HCT116 (cell line): ENCODE results near the gene RBBP8NL. TPM values are rescaled to one million over a fixed set of nuclear protein-coding genes. Genes with fewer than 3 reads are reported as not detected.

Experiments used
- ATAC-seq: fragments of 200-7000 bp; cut with Tn5 transposase; 2 replicates; pipeline ENCODE4 v1.9.1; 2020; ENCODE audit warnings: mild to moderate bottlenecking, moderate library complexity
- BruUV-seq: library from RNA; stranded (reverse); fragments of 400-500 nt; replicated peaks from 2 replicates; lab custom pipeline; 2021; lab: Mats Ljungman, UMichigan
- CTCF ChIA-PET: fragments of 300-600 bp; sonication (Branson Sonifier 250); formaldehyde crosslinking; loops from one replicate; lab custom pipeline; 2021; ENCODE audit warnings: antibody characterized with exemption; lab: Charles Lee
- POLR2A ChIA-PET: fragments of 300-600, 350-600 bp; sonication (Branson Sonifier 250); formaldehyde crosslinking; loops from one replicate; lab custom pipeline; 2021; ENCODE audit warnings: antibody characterized with exemption; lab: Charles Lee
- RAD21 ChIA-PET, 2 experiments: fragments of 300-600 bp; sonication (Branson Sonifier 250); formaldehyde crosslinking; loops; one replicate each; lab custom pipeline; 2023; ENCODE audit warnings: low total read pairs in 2 of 2; ENCODE audit not compliant: uncharacterized antibody in 2 of 2, unreplicated experiment in 2 of 2, low non-redundant PET in 1 of 2; lab: Charles Lee
- DNase-seq: peaks from one replicate; pipeline ENCODE4 v3.0.0-alpha.2; 2010; ENCODE audit warnings: low read depth, low spot score
- H2AFZ ChIP-seq: fragments of 200-600 bp; shearing (Covaris generic), sonication (generic); 2 replicates; pipeline ENCODE4 v1.6.1; 2017; ENCODE audit warnings: low read depth, mixed run types, mixed read lengths, antibody characterized with exemption, low read length; ENCODE audit not compliant: poor library complexity, severe bottlenecking
- H3K27ac ChIP-seq: 2 replicates; pipeline ENCODE4 v1.5.1; 2012; ENCODE audit warnings: low read depth, low read length
- H3K27me3 ChIP-seq: fragments of 200-600 bp; sonication (generic); 2 replicates; pipeline ENCODE4 v1.6.1; 2016; ENCODE audit warnings: mixed run types, low read length, mixed read lengths; ENCODE audit not compliant: insufficient read depth
- H3K36me3 ChIP-seq, 2 experiments: fragments of 200-500 bp in 1 of 2; fragments of 200-600 bp in 1 of 2; sonication (Bioruptor generic) in 1 of 2; sonication (generic) in 1 of 2; 2 replicates each; pipeline versions ENCODE4 v1.5.1 to v1.6.1; 2014 to 2016; ENCODE audit warnings: low read length in 2 of 2, inconsistent platforms in 1 of 2, mixed read lengths in 1 of 2, mixed run types in 1 of 2; ENCODE audit not compliant: insufficient read depth in 2 of 2, control insufficient read depth in 1 of 2
- H3K4me1 ChIP-seq, 2 experiments: fragments of 200-600 bp in 1 of 2; sonication (generic) in 1 of 2; 2 replicates each; pipeline versions ENCODE4 v1.5.1 to v1.6.1; 2012 to 2017; ENCODE audit warnings: low read length in 2 of 2, inconsistent platforms in 1 of 2, mild to moderate bottlenecking in 1 of 2, mixed read lengths in 1 of 2, mixed run types in 1 of 2, moderate library complexity in 1 of 2; ENCODE audit not compliant: insufficient read depth in 2 of 2, control insufficient read depth in 1 of 2
- H3K4me2 ChIP-seq: fragments of 200-600 bp; sonication (generic); 2 replicates; pipeline ENCODE4 v1.6.1; 2017; ENCODE audit warnings: mixed run types, low read length, mixed read lengths
- H3K4me3 ChIP-seq, 2 experiments: fragments of 200-600 bp in 1 of 2; sonication (generic) in 1 of 2; replicated peaks in 1 of 2; 2 replicates each; pipeline ENCODE4 v1.5.1; 2011 to 2016; ENCODE audit warnings: low read length in 2 of 2, control low read depth in 1 of 2, low read depth in 1 of 2, mild to moderate bottlenecking in 1 of 2, mixed read lengths in 1 of 2, mixed run types in 1 of 2
- H3K79me2 ChIP-seq: fragments of 200-600 bp; sonication (generic); 2 replicates; pipeline ENCODE4 v1.6.1; 2017; ENCODE audit warnings: mild to moderate bottlenecking, mixed run types, low read length, moderate library complexity, mixed read lengths; ENCODE audit not compliant: insufficient read depth
- H3K9ac ChIP-seq: fragments of 200-600 bp; sonication (generic); 2 replicates; pipeline ENCODE4 v1.6.1; 2016; ENCODE audit warnings: low read length, mixed read lengths
- H3K9me2 ChIP-seq: fragments of 200-600 bp; sonication (generic), shearing (Covaris generic); 2 replicates; pipeline ENCODE4 v1.6.1; 2017; ENCODE audit warnings: mixed run types, mild to moderate bottlenecking, moderate library complexity; ENCODE audit not compliant: insufficient read depth
- H3K9me3 ChIP-seq, 2 experiments: fragments of 200-500 bp in 1 of 2; fragments of 200-600 bp in 1 of 2; sonication (Bioruptor generic) in 1 of 2; sonication (generic) in 1 of 2; 2 replicates each; pipeline ENCODE4 v1.6.1; 2014 to 2017; ENCODE audit warnings: low read length in 2 of 2, mixed read lengths in 2 of 2, inconsistent platforms in 1 of 2, low read depth in 1 of 2, mild to moderate bottlenecking in 1 of 2, mixed run types in 1 of 2, moderate library complexity in 1 of 2; ENCODE audit not compliant: control insufficient read depth in 1 of 2, insufficient read depth in 1 of 2
- H4K20me1 ChIP-seq: fragments of 200-600 bp; sonication (generic), shearing (Covaris generic); 2 replicates; pipeline ENCODE4 v1.6.1; 2017; ENCODE audit warnings: mixed run types, mild to moderate bottlenecking, moderate library complexity; ENCODE audit not compliant: insufficient read depth
- CBX3 ChIP-seq: IDR thresholded peaks from 2 replicates; pipeline ENCODE4 v1.6.1; 2012; ENCODE audit warnings: low read depth
- CEBPB ChIP-seq: IDR thresholded peaks from 2 replicates; pipeline ENCODE4 v1.6.1; 2012; ENCODE audit warnings: low read depth
- CTCF ChIP-seq, 3 experiments: fragments of 200-600 bp in 1 of 3; sonication (generic) in 1 of 3; IDR thresholded peaks in 2 of 3; conservative IDR thresholded peaks in 1 of 3; 2 replicates each; pipeline ENCODE4 v1.5.1; 2012 to 2017; ENCODE audit warnings: low read depth in 2 of 3, low read length in 2 of 3, antibody characterized with exemption in 1 of 3, borderline replicate concordance in 1 of 3, control low read depth in 1 of 3, mild to moderate bottlenecking in 1 of 3, mixed read lengths in 1 of 3, mixed run types in 1 of 3, moderate library complexity in 1 of 3; ENCODE audit not compliant: insufficient read depth in 1 of 3
- EGR1 ChIP-seq: IDR thresholded peaks from 2 replicates; pipeline ENCODE4 v1.6.1; 2012; ENCODE audit warnings: low read depth
- ELF1 ChIP-seq: IDR thresholded peaks from 2 replicates; pipeline ENCODE4 v1.6.1; 2012; ENCODE audit warnings: low read depth, borderline replicate concordance
- EZH2 ChIP-seq: fragments of 200-600 bp; sonication (generic); IDR thresholded peaks from 2 replicates; pipeline ENCODE4 v1.6.1; 2017; ENCODE audit warnings: antibody characterized with exemption, mixed run types
- EZH2phosphoT487 ChIP-seq: fragments of 200-600 bp; IDR thresholded peaks from 2 replicates; pipeline ENCODE4 v1.6.1; 2018; ENCODE audit warnings: antibody characterized with exemption, borderline replicate concordance
- FOSL1 ChIP-seq: IDR thresholded peaks from 2 replicates; pipeline ENCODE4 v1.6.1; 2012; ENCODE audit warnings: low read depth
- MAX ChIP-seq: IDR thresholded peaks from 2 replicates; pipeline ENCODE4 v1.6.1; 2012
- POLR2A ChIP-seq: IDR thresholded peaks from 2 replicates; pipeline ENCODE4 v1.7.0; 2011; ENCODE audit warnings: borderline replicate concordance; ENCODE audit not compliant: insufficient read depth, insufficient read length; ENCODE audit errors: extremely low read depth
- POLR2AphosphoS5 ChIP-seq: IDR thresholded peaks from 2 replicates; pipeline ENCODE4 v1.6.1; 2011; ENCODE audit warnings: mild to moderate bottlenecking, low read depth, low read length, moderate library complexity
- RAD21 ChIP-seq: IDR thresholded peaks from 2 replicates; pipeline ENCODE4 v1.6.1; 2012; ENCODE audit warnings: low read depth, mild to moderate bottlenecking
- SIN3A ChIP-seq: IDR thresholded peaks from 2 replicates; pipeline ENCODE4 v1.6.1; 2012; ENCODE audit warnings: low read depth
- SP1 ChIP-seq: IDR thresholded peaks from 2 replicates; pipeline ENCODE4 v1.6.1; 2012; ENCODE audit warnings: low read depth
- ZFX ChIP-seq: fragments of 450-650 bp; IDR thresholded peaks from 2 replicates; pipeline ENCODE4 v1.6.1; 2017
- ZNF274 ChIP-seq: fragments of 200-500 bp; sonication (Bioruptor generic); IDR thresholded peaks from 2 replicates; pipeline ENCODE4 v1.6.1; 2014; ENCODE audit warnings: mild to moderate bottlenecking, low read depth, low read length, inconsistent platforms
- intact Hi-C: fragments of 100-400 bp; cut with micrococcal nuclease; formaldehyde crosslinking; loops from 2 replicates; pipeline ENCODE4 v1.10.0; 2022
- total RNA-seq: library from RNA; stranded (reverse); gene quantifications from one replicate; pipeline ENCODE4 v1.2.1, GENCODE V29; 2021; ENCODE audit not compliant: unreplicated experiment
- TF ChIP-seq, protein P1 (sequence below): IDR thresholded peaks from 2 replicates; pipeline ENCODE4 v1.6.1; 2012; ENCODE audit warnings: low read depth
- TF ChIP-seq, protein P2 (sequence below): IDR thresholded peaks from 2 replicates; pipeline ENCODE4 v1.6.1; 2011; ENCODE audit warnings: mild to moderate bottlenecking, low read length, moderate library complexity; ENCODE audit not compliant: insufficient replicate concordance; ENCODE audit errors: extremely low read depth

The RBBP8NL gene
- total RNA-seq, 1 experiment from 2014 or later = 0.59 TPM

DNA sequence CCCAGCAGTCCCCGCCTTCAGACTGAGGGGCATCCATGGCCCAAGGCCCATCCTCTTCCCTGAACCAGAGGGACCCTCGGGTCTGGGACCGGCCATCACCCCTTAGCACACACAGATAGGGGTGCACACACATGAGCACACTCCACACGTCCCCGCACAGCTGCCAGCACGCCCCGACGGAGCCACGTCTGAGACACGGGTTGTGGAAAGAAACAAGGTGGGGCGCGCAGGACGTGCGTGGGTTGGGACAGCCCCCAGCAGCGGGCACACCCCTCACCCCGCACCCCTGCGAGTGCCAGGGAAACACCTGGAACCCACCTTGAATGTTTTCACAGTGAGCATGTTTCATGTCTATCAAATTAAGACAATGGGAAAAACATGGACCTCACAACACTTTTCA is 42.0 kb upstream of the RBBP8NL start:
- no TSS peak for BruUV-seq
- H3K27ac ChIP-seq = no peak overlapping the region
- ChIA-PET RAD21 (no interaction called here), CTCF (no interaction called here), POLR2A (no interaction called here)
- ATAC-seq = no peak
- no peak overlapping the region for H3K9ac ChIP-seq
- H3K9me2 ChIP-seq = no peaks in the 10 kb centered on the region
- H3K9me3 ChIP-seq = no peaks in the 10 kb centered on the region
- no peak overlapping the region for H3K4me2 ChIP-seq
- H3K27me3 ChIP-seq = no peaks in the 10 kb centered on the region
- H3K79me2 ChIP-seq = no peaks in the 10 kb centered on the region
- intact Hi-C loops = no loop called here
- DNase-seq = no peak
- H3K4me3 ChIP-seq = no peak overlapping the region
- H3K4me1 ChIP-seq = no peaks in the 10 kb centered on the region
- no peaks in the 10 kb centered on the region for H4K20me1 ChIP-seq
- TF ChIP-seq, protein P1, sequence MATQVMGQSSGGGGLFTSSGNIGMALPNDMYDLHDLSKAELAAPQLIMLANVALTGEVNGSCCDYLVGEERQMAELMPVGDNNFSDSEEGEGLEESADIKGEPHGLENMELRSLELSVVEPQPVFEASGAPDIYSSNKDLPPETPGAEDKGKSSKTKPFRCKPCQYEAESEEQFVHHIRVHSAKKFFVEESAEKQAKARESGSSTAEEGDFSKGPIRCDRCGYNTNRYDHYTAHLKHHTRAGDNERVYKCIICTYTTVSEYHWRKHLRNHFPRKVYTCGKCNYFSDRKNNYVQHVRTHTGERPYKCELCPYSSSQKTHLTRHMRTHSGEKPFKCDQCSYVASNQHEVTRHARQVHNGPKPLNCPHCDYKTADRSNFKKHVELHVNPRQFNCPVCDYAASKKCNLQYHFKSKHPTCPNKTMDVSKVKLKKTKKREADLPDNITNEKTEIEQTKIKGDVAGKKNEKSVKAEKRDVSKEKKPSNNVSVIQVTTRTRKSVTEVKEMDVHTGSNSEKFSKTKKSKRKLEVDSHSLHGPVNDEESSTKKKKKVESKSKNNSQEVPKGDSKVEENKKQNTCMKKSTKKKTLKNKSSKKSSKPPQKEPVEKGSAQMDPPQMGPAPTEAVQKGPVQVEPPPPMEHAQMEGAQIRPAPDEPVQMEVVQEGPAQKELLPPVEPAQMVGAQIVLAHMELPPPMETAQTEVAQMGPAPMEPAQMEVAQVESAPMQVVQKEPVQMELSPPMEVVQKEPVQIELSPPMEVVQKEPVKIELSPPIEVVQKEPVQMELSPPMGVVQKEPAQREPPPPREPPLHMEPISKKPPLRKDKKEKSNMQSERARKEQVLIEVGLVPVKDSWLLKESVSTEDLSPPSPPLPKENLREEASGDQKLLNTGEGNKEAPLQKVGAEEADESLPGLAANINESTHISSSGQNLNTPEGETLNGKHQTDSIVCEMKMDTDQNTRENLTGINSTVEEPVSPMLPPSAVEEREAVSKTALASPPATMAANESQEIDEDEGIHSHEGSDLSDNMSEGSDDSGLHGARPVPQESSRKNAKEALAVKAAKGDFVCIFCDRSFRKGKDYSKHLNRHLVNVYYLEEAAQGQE = no peak
- TF ChIP-seq EZH2phosphoT487 (no peak), EZH2 (no peak), ZNF274 (no peak), POLR2A (no peak), CTCF (IDR thresholded peaks at IDR 0.05 in 2 of 3, conservative IDR thresholded peaks at IDR 0.05 in 1 of 3; ENCODE audit: borderline replicate concordance in 1 of 3, insufficient read depth in 1 of 3, low read depth in 2 of 3, low read length in 2 of 3) (no peak), ZFX (no peak), SP1 (no peak), FOSL1 (no peak), SIN3A (no peak), ELF1 (no peak), RAD21 (no peak), CEBPB (no peak), EGR1 (no peak), CBX3 (no peak), MAX (no peak), POLR2AphosphoS5 (no peak)
- TF ChIP-seq, protein P2, sequence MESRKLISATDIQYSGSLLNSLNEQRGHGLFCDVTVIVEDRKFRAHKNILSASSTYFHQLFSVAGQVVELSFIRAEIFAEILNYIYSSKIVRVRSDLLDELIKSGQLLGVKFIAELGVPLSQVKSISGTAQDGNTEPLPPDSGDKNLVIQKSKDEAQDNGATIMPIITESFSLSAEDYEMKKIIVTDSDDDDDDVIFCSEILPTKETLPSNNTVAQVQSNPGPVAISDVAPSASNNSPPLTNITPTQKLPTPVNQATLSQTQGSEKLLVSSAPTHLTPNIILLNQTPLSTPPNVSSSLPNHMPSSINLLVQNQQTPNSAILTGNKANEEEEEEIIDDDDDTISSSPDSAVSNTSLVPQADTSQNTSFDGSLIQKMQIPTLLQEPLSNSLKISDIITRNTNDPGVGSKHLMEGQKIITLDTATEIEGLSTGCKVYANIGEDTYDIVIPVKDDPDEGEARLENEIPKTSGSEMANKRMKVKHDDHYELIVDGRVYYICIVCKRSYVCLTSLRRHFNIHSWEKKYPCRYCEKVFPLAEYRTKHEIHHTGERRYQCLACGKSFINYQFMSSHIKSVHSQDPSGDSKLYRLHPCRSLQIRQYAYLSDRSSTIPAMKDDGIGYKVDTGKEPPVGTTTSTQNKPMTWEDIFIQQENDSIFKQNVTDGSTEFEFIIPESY = no peak
- no peaks in the 10 kb centered on the region for H3K36me3 ChIP-seq
- H2AFZ ChIP-seq = no peak overlapping the region
